Activated naive CD8-positive, alpha-beta T cell treated with anti-CD3 and anti-CD28 coated beads for 36 hours (primary cell): Measurements from ENCODE around the gene NF1. TPM values are rescaled to one million over a fixed set of nuclear protein-coding genes. Genes with fewer than 3 reads are reported as not detected.
A peak's percentile ranks its signal among the peaks of the same experiment; 100 is the strongest.
"Not testable (repeated sequence)": the region's sequence is repeated elsewhere in the genome, so short reads cannot be mapped to it uniquely, and the experiment has no call there.

Source experiments
- DNase-seq: peaks from one replicate; pipeline ENCODE4 v3.0.0; 2021
- H3K27ac Mint-ChIP-seq: one replicate; pipeline ENCODE4 v1.8.0; 2022; ENCODE audit warnings: mild to moderate bottlenecking, moderate library complexity, mixed read lengths
- H3K27me3 Mint-ChIP-seq: one replicate; pipeline ENCODE4 v1.8.0; 2022; ENCODE audit warnings: mild to moderate bottlenecking, mixed read lengths
- H3K36me3 Mint-ChIP-seq: one replicate; pipeline ENCODE4 v1.8.0; 2021; ENCODE audit warnings: mild to moderate bottlenecking, mixed read lengths
- H3K4me1 Mint-ChIP-seq: one replicate; pipeline ENCODE4 v1.8.0; 2021; ENCODE audit warnings: mixed read lengths
- H3K4me3 Mint-ChIP-seq: one replicate; pipeline ENCODE4 v1.8.0; 2022; ENCODE audit warnings: mild to moderate bottlenecking, moderate library complexity, mixed read lengths
- H3K9me3 Mint-ChIP-seq: one replicate; pipeline ENCODE4 v1.8.0; 2022; ENCODE audit warnings: mixed read lengths
- total RNA-seq, 2 experiments: library from RNA; stranded (reverse); gene quantifications; one replicate each; pipeline ENCODE4 v1.2.3, GENCODE V29; 2021

Gene NF1
- total RNA-seq, 2 experiments from 2014 or later: 21.0 to 22.8 TPM

DNA sequence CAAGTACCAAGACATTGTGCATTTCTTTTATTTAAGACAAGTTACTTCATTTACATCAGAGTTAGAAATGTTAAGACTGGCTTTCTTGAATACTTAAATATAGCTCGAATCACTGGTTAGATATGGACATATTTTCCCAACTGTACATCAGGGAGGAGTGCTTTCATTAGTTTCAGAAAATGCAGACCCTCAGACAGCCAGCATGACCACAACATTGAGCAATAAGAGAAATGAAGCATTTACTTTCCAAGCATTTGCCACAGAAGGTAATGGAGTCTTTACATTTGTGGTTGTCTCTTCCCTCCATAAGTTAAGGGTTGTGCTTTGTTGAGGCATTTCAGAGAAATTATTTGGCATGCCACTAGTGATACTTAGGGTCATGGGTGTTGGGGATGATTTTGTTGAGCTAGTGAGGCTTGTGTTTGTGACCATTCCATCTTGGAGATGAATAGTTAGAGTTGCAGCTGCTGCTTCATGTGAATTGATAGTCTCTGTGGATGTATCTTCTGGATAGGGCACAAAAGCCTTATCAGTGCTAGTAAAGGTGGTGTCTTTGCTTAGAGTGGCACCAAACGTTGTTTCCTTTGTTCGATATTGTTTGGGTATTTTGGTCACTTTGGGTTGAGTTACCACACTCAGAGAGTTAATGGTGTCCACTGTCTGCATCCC is 200.2 kb downstream of the NF1 start:
- H3K4me1 Mint-ChIP-seq: peaks cover 12% of the 10 kb centered on the region

DNA sequence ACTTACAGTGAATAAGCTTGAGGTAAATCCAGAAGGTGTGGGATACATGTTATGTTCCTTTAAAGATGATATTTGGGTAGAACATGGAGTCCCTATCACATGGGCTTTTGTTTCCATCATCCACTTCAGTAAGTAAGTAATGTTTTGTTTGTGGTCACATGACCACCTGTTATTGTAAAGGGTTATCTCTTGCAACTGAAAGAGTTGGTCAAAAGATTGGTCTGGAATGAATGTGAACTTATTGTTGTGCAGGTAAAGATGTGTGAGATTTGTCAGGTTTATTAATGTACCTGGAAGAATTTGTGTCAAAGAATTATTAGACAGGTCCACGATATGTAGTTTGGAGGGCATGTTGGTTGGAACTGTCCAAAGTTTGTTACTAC is 200.7 kb downstream of the NF1 start:
- H3K4me3 Mint-ChIP-seq: no peak overlapping the region
- peaks cover 8% of the 10 kb centered on the region for H3K4me1 Mint-ChIP-seq
- no peak overlapping the region for H3K27ac Mint-ChIP-seq
- H3K27me3 Mint-ChIP-seq: no peaks in the 10 kb centered on the region
- H3K9me3 Mint-ChIP-seq: no peaks in the 10 kb centered on the region
- peaks cover 11% of the 10 kb centered on the region for H3K36me3 Mint-ChIP-seq
- no peak for DNase-seq

More for the DNA sequence above, 200.2 kb downstream of the NF1 start:
- Mint-ChIP-seq H3K4me3 (no peak overlapping the region), H3K9me3 (no peaks in the 10 kb centered on the region), H3K27me3 (no peaks in the 10 kb centered on the region), H3K36me3 (peaks cover 11% of the 10 kb centered on the region), H3K27ac (no peak overlapping the region)
- no peak for DNase-seq

DNA sequence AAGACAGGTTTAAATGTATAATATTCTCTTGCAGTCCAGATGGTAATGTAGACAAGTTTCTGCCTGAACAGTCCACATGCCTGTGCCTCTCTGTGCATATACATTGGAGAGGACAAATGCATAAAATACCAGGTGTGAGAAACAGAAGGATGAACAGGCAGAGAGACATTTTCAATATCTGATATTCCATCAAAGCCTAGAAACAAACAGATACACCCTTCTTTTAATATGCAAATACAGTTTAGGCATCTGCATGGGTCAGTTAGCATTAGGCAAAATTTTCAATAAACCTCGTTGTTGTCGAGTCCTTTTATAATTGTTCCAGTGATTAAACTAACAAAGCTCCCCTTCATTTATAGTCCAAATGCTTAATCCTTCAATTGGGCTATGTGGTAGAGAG is 201.4 kb downstream of the NF1 start:
- H3K4me1 Mint-ChIP-seq: peaks cover 12% of the 10 kb centered on the region
- no peaks in the 10 kb centered on the region for H3K9me3 Mint-ChIP-seq
- DNase-seq: no peak
- peaks cover 12% of the 10 kb centered on the region for H3K36me3 Mint-ChIP-seq
- no peaks in the 10 kb centered on the region for H3K27me3 Mint-ChIP-seq
- H3K27ac Mint-ChIP-seq: no peak overlapping the region
- no peak overlapping the region for H3K4me3 Mint-ChIP-seq

DNA sequence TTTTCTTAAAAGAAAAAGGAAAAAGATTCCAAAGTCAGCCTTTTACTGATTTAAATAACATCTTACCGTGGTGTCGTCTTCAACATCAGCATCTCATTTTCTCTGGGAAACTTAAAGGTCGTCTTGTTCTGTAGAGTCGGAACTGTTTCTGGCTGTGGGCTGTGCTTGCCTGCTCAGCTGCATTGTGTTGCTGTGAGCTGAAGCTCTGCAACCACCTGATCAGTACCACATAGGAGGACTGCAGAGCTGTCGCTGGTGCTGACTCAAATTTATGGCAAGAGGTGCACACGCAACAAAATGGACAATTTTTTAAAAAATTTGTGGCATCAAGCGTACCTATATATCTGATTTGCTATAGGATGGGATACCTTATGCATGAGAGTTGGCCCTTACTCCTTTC is 202.3 kb downstream of the NF1 start, which contains the start of gene OMG:
OMG (minus strand) TSS at position 150 of the 400 bp plus-strand sequence. CDS start 908 bp downstream, outside the sequence.
- Mint-ChIP-seq H3K27me3 (no peaks in the 10 kb centered on the region), H3K4me3 (no peak within 1 kb of the TSS), H3K4me1 (peaks cover 16% of the 10 kb centered on the region), H3K9me3 (no peaks in the 10 kb centered on the region), H3K27ac (no peak within 1 kb of the TSS), H3K36me3 (peaks cover 8% of the 10 kb centered on the region)
- DNase-seq: no peak

DNA sequence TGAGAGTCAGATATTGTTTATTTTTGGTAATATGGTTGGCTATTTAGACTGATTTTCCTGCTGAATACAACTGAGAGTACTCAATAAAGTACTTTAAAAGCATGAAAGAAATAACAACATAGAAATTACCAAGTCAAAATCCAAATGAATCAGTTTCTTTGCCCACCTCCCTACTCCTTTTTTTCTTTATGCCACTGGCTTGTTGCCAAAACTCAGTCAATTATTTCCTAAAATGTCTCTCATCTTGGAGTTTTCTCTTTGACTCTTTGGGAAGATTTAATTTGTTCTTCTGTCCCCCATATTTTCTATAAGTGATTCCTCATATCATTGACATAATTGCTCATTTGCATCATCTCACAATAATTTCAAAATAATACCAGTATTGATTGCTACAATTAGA is 204.8 kb downstream of the NF1 start:
- H3K9me3 Mint-ChIP-seq: peaks cover 9% of the 10 kb centered on the region
- no peaks in the 10 kb centered on the region for H3K27me3 Mint-ChIP-seq
- H3K4me3 Mint-ChIP-seq: no peak overlapping the region
- DNase-seq: no peak
- H3K27ac Mint-ChIP-seq: no peak overlapping the region
- peaks cover 24% of the 10 kb centered on the region for H3K36me3 Mint-ChIP-seq
- peaks cover 27% of the 10 kb centered on the region for H3K4me1 Mint-ChIP-seq

DNA sequence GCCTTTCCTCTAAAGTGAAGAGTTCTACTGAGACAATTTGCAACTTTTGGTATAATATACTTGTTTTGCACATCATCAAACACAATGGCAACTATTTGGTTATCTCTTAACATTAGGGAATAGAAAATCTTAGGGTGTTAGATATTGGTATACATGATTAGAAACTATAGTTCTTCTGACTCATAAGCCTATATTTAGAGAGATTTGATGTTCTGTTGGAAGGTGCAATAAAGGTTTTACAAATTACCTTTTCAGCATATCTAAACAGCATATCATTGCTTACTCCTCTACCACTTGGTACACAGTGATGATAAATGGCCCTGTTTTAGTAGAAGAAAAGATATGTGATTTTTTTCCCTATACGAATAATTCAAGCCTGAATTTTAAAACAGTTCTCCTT is 212.9 kb downstream of the NF1 start:
- H3K27ac Mint-ChIP-seq: peak overlapping the region; percentile 90

DNA sequence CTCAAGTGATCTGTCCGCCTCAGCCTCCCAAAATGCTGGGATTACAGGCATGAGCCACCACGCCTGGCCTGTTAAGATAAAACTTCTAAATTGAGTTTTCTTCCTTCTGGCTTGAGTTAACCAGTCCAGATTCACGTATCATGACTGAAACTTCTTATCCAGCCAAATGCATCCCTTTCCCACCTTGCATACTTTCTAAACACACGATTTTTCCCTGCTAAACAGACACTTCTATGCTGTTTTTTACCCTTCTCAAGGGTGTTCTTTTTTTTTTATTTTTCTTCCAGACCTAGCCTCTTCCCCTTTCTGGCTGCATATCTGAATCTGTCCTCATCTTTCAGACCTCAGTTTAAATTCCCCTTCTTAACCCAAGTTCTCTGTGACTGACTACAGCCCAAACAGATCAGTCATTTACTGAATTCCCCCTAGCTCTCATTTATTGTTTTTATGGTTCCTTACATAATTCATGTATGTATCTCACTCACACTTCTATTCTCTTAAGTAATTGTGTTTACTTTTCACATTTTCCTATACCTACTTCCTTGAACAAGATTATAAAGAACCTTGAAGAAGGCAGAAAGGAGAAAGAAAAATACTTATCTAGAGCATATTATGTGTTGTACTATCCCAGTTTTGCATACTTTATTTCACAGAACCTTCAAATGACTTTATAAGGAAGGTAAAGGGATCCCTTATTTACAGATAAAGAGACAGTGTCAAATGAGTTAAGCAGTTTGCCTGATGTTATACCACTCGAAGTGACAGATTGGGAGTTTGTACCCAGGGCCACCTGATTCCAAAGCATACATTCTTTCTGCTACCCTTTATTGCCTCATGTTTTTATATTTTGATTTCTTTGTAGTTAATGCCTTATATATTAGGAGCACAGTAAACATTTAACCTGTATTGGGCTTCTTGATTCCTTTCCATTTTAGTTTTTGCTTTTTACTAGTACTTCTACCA is 213.9 kb downstream of the NF1 start:
- Mint-ChIP-seq H3K4me1 (peaks cover 71% of the 10 kb centered on the region), H3K27ac (peak overlapping the region; percentile 90), H3K36me3 (peaks cover 47% of the 10 kb centered on the region), H3K27me3 (no peaks in the 10 kb centered on the region), H3K9me3 (peaks cover 8% of the 10 kb centered on the region), H3K4me3 (peak overlapping the region; percentile 81)
- DNase-seq: no peak

More for the DNA sequence above, 212.9 kb downstream of the NF1 start:
- no peaks in the 10 kb centered on the region for H3K27me3 Mint-ChIP-seq
- DNase-seq: no peak
- H3K9me3 Mint-ChIP-seq: peaks cover 12% of the 10 kb centered on the region
- H3K4me1 Mint-ChIP-seq: peaks cover 74% of the 10 kb centered on the region
- H3K4me3 Mint-ChIP-seq: peak overlapping the region; percentile 81
- peaks cover 54% of the 10 kb centered on the region for H3K36me3 Mint-ChIP-seq

DNA sequence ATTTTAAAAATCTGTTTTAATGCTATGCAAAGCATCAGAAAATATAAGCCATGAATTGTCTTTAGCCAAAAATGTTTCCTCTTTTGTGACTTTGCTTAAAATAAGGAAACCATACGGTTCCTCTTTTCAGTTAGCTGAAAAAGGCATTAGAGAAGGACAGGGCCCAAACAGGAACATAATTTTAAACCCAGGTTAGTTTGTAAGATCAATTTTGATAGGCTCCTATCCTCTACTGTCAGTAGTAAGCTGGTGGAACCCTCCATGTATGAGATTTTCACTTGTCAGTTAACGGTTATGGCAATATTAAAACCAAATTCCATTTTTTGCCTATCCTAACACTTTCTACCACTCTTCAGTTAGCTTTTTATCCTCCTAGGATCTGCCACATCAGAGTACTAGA is 214.8 kb downstream of the NF1 start:
- Mint-ChIP-seq H3K27me3 (no peaks in the 10 kb centered on the region), H3K27ac (peak overlapping the region; percentile 90), H3K9me3 (peaks cover 5% of the 10 kb centered on the region), H3K4me1 (peaks cover 71% of the 10 kb centered on the region), H3K36me3 (peaks cover 40% of the 10 kb centered on the region), H3K4me3 (peak overlapping the region; percentile 81)
- DNase-seq: no peak

DNA sequence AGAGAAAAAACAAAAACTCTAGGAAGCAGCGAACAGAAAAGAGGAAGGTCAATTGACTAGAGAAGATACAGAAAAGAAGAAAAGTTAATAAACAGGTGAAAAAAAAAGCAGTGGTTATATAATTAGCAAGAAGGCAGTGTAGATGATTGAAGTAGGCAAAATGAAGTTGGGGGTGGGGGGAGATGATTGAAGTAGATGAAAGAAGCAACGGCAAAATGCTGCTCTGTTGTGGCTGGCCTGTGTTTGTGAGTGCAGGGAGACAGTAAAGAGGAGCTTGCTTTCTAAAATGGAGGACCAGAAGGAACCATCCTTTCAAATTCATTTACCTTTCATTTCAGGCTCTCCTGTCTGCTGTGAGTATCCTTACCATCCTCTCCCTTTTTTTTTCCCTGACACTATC is 215.5 kb downstream of the NF1 start:
- H3K4me1 Mint-ChIP-seq: peaks cover 66% of the 10 kb centered on the region
- peaks cover 3% of the 10 kb centered on the region for H3K9me3 Mint-ChIP-seq
- peak overlapping the region; percentile 90 for H3K27ac Mint-ChIP-seq
- peaks cover 35% of the 10 kb centered on the region for H3K36me3 Mint-ChIP-seq
- H3K27me3 Mint-ChIP-seq: no peaks in the 10 kb centered on the region
- peak; percentile 25 for DNase-seq
- H3K4me3 Mint-ChIP-seq: peak overlapping the region; percentile 81

DNA sequence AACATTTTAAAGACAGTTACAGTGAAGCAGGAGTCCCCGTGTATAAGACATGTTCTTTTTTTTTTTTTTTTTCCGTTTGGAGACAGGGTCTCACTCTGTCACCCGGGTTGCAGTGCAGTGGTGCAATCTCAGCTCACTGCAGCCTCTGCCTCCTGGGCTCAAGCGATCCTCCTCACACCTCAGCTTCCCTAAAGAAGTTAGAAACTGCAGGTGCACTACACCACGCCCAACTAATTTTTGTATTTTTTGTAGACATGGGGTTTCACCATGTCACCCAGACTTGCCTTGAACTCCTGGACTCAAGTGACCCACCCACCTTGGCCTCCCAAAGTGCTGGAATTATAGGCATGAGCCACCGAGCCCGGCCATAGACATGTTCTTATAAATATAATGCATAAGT is 216.1 kb downstream of the NF1 start:
- peaks cover 3% of the 10 kb centered on the region for H3K9me3 Mint-ChIP-seq

DNA sequence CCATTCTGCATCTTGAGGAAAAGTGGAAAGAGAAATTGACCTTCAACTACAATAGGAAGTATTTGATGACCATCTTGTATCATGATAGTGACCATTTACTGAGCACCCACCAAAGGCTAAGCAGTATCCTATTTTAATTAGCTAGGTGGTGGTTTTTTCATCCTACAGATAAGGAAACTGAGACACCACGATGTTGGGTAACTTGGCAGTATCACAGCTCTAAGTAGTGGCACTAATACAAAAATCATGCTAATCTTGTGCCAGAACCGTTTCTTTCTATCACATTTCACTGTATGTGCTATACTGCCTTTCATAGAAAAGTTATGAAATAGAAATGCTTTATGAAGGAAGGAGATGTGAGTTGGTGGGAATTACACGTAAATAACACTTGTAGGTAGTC is 216.7 kb downstream of the NF1 start:
- Mint-ChIP-seq H3K4me1 (peaks cover 64% of the 10 kb centered on the region), H3K4me3 (peak overlapping the region; percentile 81), H3K27ac (peak overlapping the region; percentile 96), H3K27me3 (no peaks in the 10 kb centered on the region), H3K36me3 (peaks cover 24% of the 10 kb centered on the region), H3K9me3 (peaks cover 3% of the 10 kb centered on the region)
- no peak for DNase-seq

More for the DNA sequence above, 216.1 kb downstream of the NF1 start:
- peak overlapping the region; percentile 96 for H3K27ac Mint-ChIP-seq
- H3K4me1 Mint-ChIP-seq: peaks cover 64% of the 10 kb centered on the region
- DNase-seq: peak; percentile 27
- no peaks in the 10 kb centered on the region for H3K27me3 Mint-ChIP-seq
- peak overlapping the region; percentile 81 for H3K4me3 Mint-ChIP-seq
- peaks cover 29% of the 10 kb centered on the region for H3K36me3 Mint-ChIP-seq

DNA sequence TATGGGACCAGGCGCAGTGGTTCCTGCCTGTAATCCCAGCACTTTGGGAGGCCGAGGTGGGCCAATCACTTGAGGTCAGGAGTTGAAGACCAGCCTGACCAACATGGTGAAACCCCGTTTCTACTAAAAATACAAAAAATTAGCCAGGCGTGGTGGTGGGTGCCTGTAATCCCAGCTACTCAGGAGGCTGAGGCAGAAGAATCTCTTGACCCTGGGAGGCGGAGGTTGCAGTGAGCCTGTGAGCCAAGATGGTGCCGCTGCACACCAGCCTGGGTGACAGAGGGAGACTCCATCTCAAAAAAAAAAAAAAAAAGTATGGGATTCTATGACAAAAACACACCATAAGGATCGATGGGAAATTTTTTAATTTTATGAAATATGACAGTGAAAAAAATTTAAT is 217.4 kb downstream of the NF1 start:
- Mint-ChIP-seq H3K4me3 (peak overlapping the region; percentile 81), H3K36me3 (peaks cover 20% of the 10 kb centered on the region), H3K4me1 (peaks cover 62% of the 10 kb centered on the region), H3K27ac (peak overlapping the region; percentile 96)
- not testable (repeated sequence) for H3K27me3 Mint-ChIP-seq, H3K9me3 Mint-ChIP-seq
- peak; percentile 32 for DNase-seq

DNA sequence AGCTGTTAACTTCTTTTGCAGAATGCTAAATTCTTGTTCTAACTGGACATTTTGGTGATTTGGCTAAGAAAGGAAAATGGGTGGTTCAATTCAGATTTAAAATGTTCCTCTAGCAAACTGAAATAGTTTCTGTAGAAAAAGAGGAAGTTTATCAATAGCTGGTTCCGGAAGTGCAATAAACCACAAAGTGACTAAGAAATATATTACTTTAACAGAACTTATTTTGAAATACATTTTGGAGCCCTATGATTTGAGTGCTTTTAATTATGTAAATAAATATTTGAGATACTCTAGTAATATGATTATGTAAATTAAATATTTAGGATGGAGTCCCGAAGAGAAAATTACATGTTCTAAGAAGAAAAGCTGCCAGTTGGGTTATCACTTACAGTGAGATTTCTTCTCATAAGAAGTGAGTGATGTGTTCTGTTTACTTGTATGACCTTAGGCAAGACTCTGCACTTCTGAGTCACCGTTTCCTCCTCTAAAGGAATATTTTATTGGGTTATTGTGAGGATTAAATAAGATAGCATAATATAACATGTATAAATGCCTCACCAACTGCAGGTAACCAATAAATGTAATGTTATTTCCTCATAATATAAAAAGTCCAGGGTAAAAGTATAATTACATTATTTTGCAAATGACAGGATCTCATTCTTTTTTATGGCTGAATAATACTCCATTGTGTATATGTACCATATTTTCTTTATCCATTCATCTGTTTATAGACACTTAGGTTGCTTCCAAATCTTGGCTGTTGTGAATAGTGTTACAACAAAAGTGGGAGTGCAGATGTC is 219.4 kb downstream of the NF1 start, which contains the start of gene EVI2B:
EVI2B (minus strand) TSS at position 73 of the 800 bp plus-strand sequence. CDS start 8,445 bp downstream, outside the sequence.
- peak within 1 kb of the TSS; percentile 95 for H3K27ac Mint-ChIP-seq
- peak within 1 kb of the TSS; percentile 89 for H3K4me3 Mint-ChIP-seq
- H3K36me3 Mint-ChIP-seq: peaks cover 27% of the 10 kb centered on the region
- peaks cover 3% of the 10 kb centered on the region for H3K9me3 Mint-ChIP-seq
- peaks cover 51% of the 10 kb centered on the region for H3K4me1 Mint-ChIP-seq
- DNase-seq: no peak
- no peaks in the 10 kb centered on the region for H3K27me3 Mint-ChIP-seq

DNA sequence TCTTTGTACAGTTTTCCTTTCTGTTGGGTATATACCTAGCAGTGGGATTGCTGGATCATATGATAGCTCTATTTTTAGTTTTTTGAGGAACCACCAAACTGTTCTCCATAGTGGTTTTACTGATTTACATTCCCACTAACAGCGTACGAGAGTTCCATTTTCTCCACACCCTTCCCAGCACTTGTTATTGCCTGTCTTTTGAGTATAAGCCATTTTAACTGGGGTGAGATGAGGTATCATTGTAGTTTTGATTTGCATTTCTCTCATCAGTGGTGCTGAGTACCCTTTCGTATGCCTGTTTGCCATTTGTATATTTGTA is 220.0 kb downstream of the NF1 start:
- peak overlapping the region; percentile 32 for H3K4me3 Mint-ChIP-seq

More for the DNA sequence above, 220.0 kb downstream of the NF1 start:
- peaks cover 3% of the 10 kb centered on the region for H3K9me3 Mint-ChIP-seq
- peaks cover 30% of the 10 kb centered on the region for H3K36me3 Mint-ChIP-seq
- H3K27me3 Mint-ChIP-seq: no peaks in the 10 kb centered on the region
- peak overlapping the region; percentile 89 for H3K27ac Mint-ChIP-seq
- H3K4me1 Mint-ChIP-seq: peaks cover 49% of the 10 kb centered on the region
- DNase-seq: no peak
